ENCODE measurements around the gene TSC22D4. TPM values are rescaled to one million over a fixed set of nuclear protein-coding genes. Genes with fewer than 3 reads are reported as not detected.

TSC22D4 gene
- total and polyA plus RNA-seq, 2 donors (not counting 3 experiments of a cell fraction or from before 2014, with no cell fraction given), result 40.1 to 84.4 TPM

DNA sequence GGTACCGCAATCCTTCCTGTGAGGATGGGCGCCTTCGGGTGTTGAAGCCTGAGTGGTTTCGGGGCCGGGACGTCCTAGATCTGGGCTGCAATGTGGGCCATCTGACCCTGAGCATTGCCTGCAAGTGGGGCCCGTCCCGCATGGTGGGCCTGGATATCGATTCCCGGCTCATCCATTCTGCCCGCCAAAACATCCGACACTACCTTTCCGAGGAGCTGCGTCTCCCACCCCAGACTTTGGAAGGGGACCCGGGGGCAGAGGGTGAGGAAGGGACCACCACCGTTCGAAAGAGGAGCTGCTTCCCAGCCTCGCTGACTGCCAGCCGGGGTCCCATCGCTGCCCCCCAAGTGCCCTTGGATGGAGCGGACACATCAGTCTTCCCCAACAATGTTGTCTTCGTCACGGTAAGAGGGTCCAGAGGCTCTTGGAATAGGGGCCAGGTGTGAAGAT lies 47.7 kb downstream of the TSC22D4 start:
- peaks cover 49% of the 10 kb centered on the region for H3K79me2 ChIP-seq (ENCODE audit: control insufficient read depth, insufficient read depth, low read length)
- H3K9ac ChIP-seq (replicated peaks; ENCODE audit: extremely low read depth, insufficient read depth, low read length), result no peak overlapping the region
- H3K4me3 ChIP-seq (replicated peaks in 1 of 3; ENCODE audit: insufficient read depth in 1 of 3, low read depth in 1 of 3, low read length in 3 of 3), result no peak overlapping the region

More for the DNA sequence above, 47.7 kb downstream of the TSC22D4 start:
- CTCF ChIA-PET, result interaction anchor here (1.0 kb wide), 1 partner anchor 20 kb away, joined by 3 read pairs; no protein-coding TSS in a partner anchor
- Histone ChIP-seq H4K20me1 (replicated peaks; ENCODE audit: control insufficient read depth, extremely low read depth, insufficient read depth, low read length) (no peaks in the 10 kb centered on the region), H3K27me3 (ENCODE audit: control insufficient read depth in 2 of 2, insufficient read depth in 2 of 2, low read length in 2 of 2) (no peaks in the 10 kb centered on the region), H3K27ac (ENCODE audit: insufficient read depth, low read depth, low read length) (no peak overlapping the region), H2AFZ (ENCODE audit: low read depth, low read length) (no peak overlapping the region), H3K36me3 (ENCODE audit: control insufficient read depth in 2 of 2, extremely low read depth in 1 of 2, insufficient read depth in 2 of 2, low read length in 2 of 2) (peaks cover 5 to 20% of the 10 kb centered on the region in 2 experiments), H3K9me1 (replicated peaks; ENCODE audit: control insufficient read depth, extremely low read depth, insufficient read depth, low read length) (no peaks in the 10 kb centered on the region), H3K4me1 (ENCODE audit: control insufficient read depth, extremely low read depth, insufficient read depth, low read length) (peaks cover 28% of the 10 kb centered on the region), H3K9me3 (replicated peaks; ENCODE audit: control insufficient read depth, insufficient read depth, low read length) (no peaks in the 10 kb centered on the region), H3K4me2 (ENCODE audit: insufficient read depth, low read length) (peak overlapping the region; percentile 81)
- dilution Hi-C loops (cut with MboI; ENCODE audit: extremely low pct_ligation_motif_present, low sequenced_read_pairs) (no loop called here), intact Hi-C loops (cut with micrococcal nuclease) (no loop called here)
- POLR2A ChIA-PET, result no interaction called here
- BruUV-seq (replicated peaks), result TSS peak; percentile 1
- DNase-seq (ENCODE audit: low read depth, low spot score) (no peak), FAIRE-seq (no peak)
- no peak for TF ChIP-seq POLR2A (IDR thresholded peaks at IDR 0.05; ENCODE audit: low read depth, low read length)
- TF ChIP-seq, protein P1, sequence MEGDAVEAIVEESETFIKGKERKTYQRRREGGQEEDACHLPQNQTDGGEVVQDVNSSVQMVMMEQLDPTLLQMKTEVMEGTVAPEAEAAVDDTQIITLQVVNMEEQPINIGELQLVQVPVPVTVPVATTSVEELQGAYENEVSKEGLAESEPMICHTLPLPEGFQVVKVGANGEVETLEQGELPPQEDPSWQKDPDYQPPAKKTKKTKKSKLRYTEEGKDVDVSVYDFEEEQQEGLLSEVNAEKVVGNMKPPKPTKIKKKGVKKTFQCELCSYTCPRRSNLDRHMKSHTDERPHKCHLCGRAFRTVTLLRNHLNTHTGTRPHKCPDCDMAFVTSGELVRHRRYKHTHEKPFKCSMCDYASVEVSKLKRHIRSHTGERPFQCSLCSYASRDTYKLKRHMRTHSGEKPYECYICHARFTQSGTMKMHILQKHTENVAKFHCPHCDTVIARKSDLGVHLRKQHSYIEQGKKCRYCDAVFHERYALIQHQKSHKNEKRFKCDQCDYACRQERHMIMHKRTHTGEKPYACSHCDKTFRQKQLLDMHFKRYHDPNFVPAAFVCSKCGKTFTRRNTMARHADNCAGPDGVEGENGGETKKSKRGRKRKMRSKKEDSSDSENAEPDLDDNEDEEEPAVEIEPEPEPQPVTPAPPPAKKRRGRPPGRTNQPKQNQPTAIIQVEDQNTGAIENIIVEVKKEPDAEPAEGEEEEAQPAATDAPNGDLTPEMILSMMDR (IDR thresholded peaks at IDR 0.05; ENCODE audit: extremely low read depth in 1 of 2, insufficient read depth in 1 of 2, low read depth in 1 of 2, low read length in 2 of 2), result no peak
- TF ChIP-seq, protein P2, sequence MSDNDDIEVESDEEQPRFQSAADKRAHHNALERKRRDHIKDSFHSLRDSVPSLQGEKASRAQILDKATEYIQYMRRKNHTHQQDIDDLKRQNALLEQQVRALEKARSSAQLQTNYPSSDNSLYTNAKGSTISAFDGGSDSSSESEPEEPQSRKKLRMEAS (IDR thresholded peaks at IDR 0.05; ENCODE audit: insufficient read depth, insufficient read length), result no peak
- TF ChIP-seq JUN (IDR thresholded peaks at IDR 0.05; ENCODE audit: borderline replicate concordance, insufficient read depth, insufficient read length, low read depth), result no peak
- TF ChIP-seq POLR2AphosphoS5 (IDR thresholded peaks at IDR 0.05; ENCODE audit: insufficient read depth, low read depth, low read length), result no peak
- TF ChIP-seq FOS (IDR thresholded peaks at IDR 0.05; ENCODE audit: borderline replicate concordance, insufficient read depth, low read length), result no peak
- TF ChIP-seq GATA2 (IDR thresholded peaks at IDR 0.05; ENCODE audit: insufficient read depth, insufficient read length, low read depth, low read length), result no peak
- no peak for TF ChIP-seq EZH2 (IDR thresholded peaks at IDR 0.05; ENCODE audit: borderline replicate concordance, low read depth, low read length, severe bottlenecking)
